PFSK-1 (cell line): ENCODE measurements around the gene PIK3R3.

ENCODE experiments used
- FOXP2 ChIP-seq: optimal IDR thresholded peaks from 2 replicates; pipeline ENCODE3; 2011; ENCODE audit warnings: borderline replicate concordance, control low read depth, inconsistent platforms; ENCODE audit not compliant: insufficient read depth; ENCODE audit errors: extremely low read length, extremely low read depth
- POLR2AphosphoS5 ChIP-seq: IDR thresholded peaks from 2 replicates; pipeline ENCODE4 v1.6.1; 2012; ENCODE audit warnings: low read depth, mild to moderate bottlenecking, control low read depth, low read length, moderate library complexity
- REST ChIP-seq, 2 experiments: IDR thresholded peaks; 2 replicates each; pipeline versions ENCODE4 v1.6.1 to v1.8.0; 2011 to 2012; ENCODE audit warnings: low read depth in 2 of 2, low read length in 2 of 2, control low read depth in 1 of 2, inconsistent platforms in 1 of 2, mild to moderate bottlenecking in 1 of 2, moderate library complexity in 1 of 2; ENCODE audit not compliant: insufficient read depth in 1 of 2
- SIN3A ChIP-seq: IDR thresholded peaks from 2 replicates; pipeline ENCODE4 v1.6.1; 2012; ENCODE audit warnings: mild to moderate bottlenecking, low read length, moderate library complexity, borderline replicate concordance; ENCODE audit not compliant: insufficient read depth
- TAF1 ChIP-seq: IDR thresholded peaks from 2 replicates; pipeline ENCODE4 v1.6.1; 2012; ENCODE audit warnings: low read length, control low read depth, borderline replicate concordance; ENCODE audit not compliant: insufficient read depth

PIK3R3 gene

GRCh38 chr1:46030876-46031660, 101.4 kb downstream of the PIK3R3 start:
- TF ChIP-seq SIN3A = no peak
- TF ChIP-seq REST (IDR thresholded peaks at IDR 0.05; ENCODE audit: insufficient read depth in 1 of 2, low read depth in 2 of 2, low read length in 2 of 2) = no peak
- TF ChIP-seq FOXP2 = no peak
- no peak for TF ChIP-seq TAF1
- TF ChIP-seq POLR2AphosphoS5 = no peak

GRCh38 chr1:46030074-46030870, 102.2 kb downstream of the PIK3R3 start:
- TF ChIP-seq POLR2AphosphoS5 = no peak
- TF ChIP-seq REST (IDR thresholded peaks at IDR 0.05; ENCODE audit: insufficient read depth in 1 of 2, low read depth in 2 of 2, low read length in 2 of 2) = no peak
- TF ChIP-seq TAF1 = no peak
- TF ChIP-seq FOXP2 = no peak
- TF ChIP-seq SIN3A = no peak

GRCh38 chr1:46027788-46028573, 104.4 kb downstream of the PIK3R3 start:
- TF ChIP-seq POLR2AphosphoS5 = no peak
- TF ChIP-seq REST (IDR thresholded peaks at IDR 0.05; ENCODE audit: insufficient read depth in 1 of 2, low read depth in 2 of 2, low read length in 2 of 2) = no peak
- no peak for TF ChIP-seq SIN3A
- no peak for TF ChIP-seq FOXP2
- no peak for TF ChIP-seq TAF1

GRCh38 chr1:46026531-46026930, 105.9 kb downstream of the PIK3R3 start:
- TF ChIP-seq TAF1 (no peak), SIN3A (no peak), FOXP2 (no peak), REST (IDR thresholded peaks at IDR 0.05; ENCODE audit: insufficient read depth in 1 of 2, low read depth in 2 of 2, low read length in 2 of 2) (no peak), POLR2AphosphoS5 (no peak)
